ENCODE measurements around the gene C3orf20.

DNA sequence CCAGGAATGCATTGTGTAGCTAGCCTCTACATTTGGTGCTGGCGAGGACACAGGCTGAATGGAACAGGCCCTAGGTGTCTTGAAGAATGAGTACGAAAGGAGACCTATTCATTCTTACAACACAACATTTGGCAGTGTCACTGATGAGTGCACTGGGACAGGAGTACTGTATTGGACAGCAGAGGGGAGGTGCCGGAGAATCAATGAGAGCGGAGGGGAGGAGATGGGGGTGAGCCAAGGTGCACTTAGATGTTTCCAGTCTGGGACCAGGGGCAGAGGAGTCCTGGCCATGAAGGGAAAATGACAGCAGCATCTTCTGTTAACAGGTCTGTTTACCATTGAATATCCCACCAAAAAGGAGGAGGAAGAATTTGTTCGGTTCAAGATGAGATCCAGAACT is 53.2 kb downstream of the C3orf20 start:
- TF ChIP-seq BHLHE40 (IDR thresholded peaks at IDR 0.05; ENCODE audit: borderline replicate concordance) (no peak), ARNT (IDR thresholded peaks at IDR 0.05) (no peak), FOXM1 (IDR thresholded peaks at IDR 0.05; ENCODE audit: borderline replicate concordance) (no peak), ELF4 (IDR thresholded peaks at IDR 0.05) (no peak), TARDBP (IDR thresholded peaks at IDR 0.05) (no peak), FOXK2 (IDR thresholded peaks at IDR 0.05) (no peak), ZNF384 (IDR thresholded peaks at IDR 0.05) (no peak), NFRKB (IDR thresholded peaks at IDR 0.05) (no peak)
